ENCODE measurements around the gene SLC17A9.

Gene SLC17A9

GRCh38 chr20:63005365-63005861 is 52.9 kb downstream of the SLC17A9 start:
- WGBS, 2 experiments: 6% methylated on average over 43 of the region's 43 CpGs
- Histone ChIP-seq H3K27me3 (ENCODE audit: control insufficient read depth, insufficient read depth, low read length, poor library complexity, severe bottlenecking) (peaks cover 97% of the 10 kb centered on the region), H3K36me3 (ENCODE audit: control insufficient read depth, insufficient read depth, low read length) (no peaks in the 10 kb centered on the region), H3K4me3 (ENCODE audit: insufficient read depth, low read depth, low read length) (no peak overlapping the region), H3K4me1 (ENCODE audit: control insufficient read depth, insufficient read depth, low read length) (peaks cover 28% of the 10 kb centered on the region), H3K9me3 (ENCODE audit: control insufficient read depth, low read length) (no peaks in the 10 kb centered on the region), H3K27ac (ENCODE audit: insufficient read depth, low read depth, low read length, poor library complexity, severe bottlenecking) (no peak overlapping the region)

GRCh38 chr20:63005862-63006539 is 53.5 kb downstream of the SLC17A9 start:
- no peaks in the 10 kb centered on the region for H3K9me3 ChIP-seq (ENCODE audit: control insufficient read depth, low read length)
- H3K27me3 ChIP-seq (ENCODE audit: control insufficient read depth, insufficient read depth, low read length, poor library complexity, severe bottlenecking): peaks cover 97% of the 10 kb centered on the region
- no peaks in the 10 kb centered on the region for H3K36me3 ChIP-seq (ENCODE audit: control insufficient read depth, insufficient read depth, low read length)
- no peak overlapping the region for H3K27ac ChIP-seq (ENCODE audit: insufficient read depth, low read depth, low read length, poor library complexity, severe bottlenecking)
- 3 to 4% methylated on average over 90 of the region's 90 CpGs for WGBS, 2 experiments
- peaks cover 28% of the 10 kb centered on the region for H3K4me1 ChIP-seq (ENCODE audit: control insufficient read depth, insufficient read depth, low read length)
- no peak overlapping the region for H3K4me3 ChIP-seq (ENCODE audit: insufficient read depth, low read depth, low read length)

- Histone ChIP-seq H3K9me3 (ENCODE audit: control insufficient read depth, low read length) (no peaks in the 10 kb centered on the region), H3K36me3 (ENCODE audit: control insufficient read depth, insufficient read depth, low read length) (no peaks in the 10 kb centered on the region), H3K27ac (ENCODE audit: insufficient read depth, low read depth, low read length, poor library complexity, severe bottlenecking) (no peak within 1 kb of the TSS), H3K4me1 (ENCODE audit: control insufficient read depth, insufficient read depth, low read length) (peaks cover 28% of the 10 kb centered on the region), H3K4me3 (ENCODE audit: insufficient read depth, low read depth, low read length) (peak within 1 kb of the TSS; percentile 21), H3K27me3 (ENCODE audit: control insufficient read depth, insufficient read depth, low read length, poor library complexity, severe bottlenecking) (peaks cover 100% of the 10 kb centered on the region)
- WGBS, 2 experiments: 1% methylated on average over 110 of the region's 110 CpGs
Observed at GRCh38 chr20:63006540-63007359, 54.2 kb downstream of the SLC17A9 start, which contains the start of gene BHLHE23. Gene BHLHE23 (minus strand): TSS chr20:63006964. CDS start chr20:63006774, 190 bp downstream.

- Histone ChIP-seq H3K27ac (ENCODE audit: insufficient read depth, low read depth, low read length, poor library complexity, severe bottlenecking) (no peak overlapping the region), H3K9me3 (ENCODE audit: control insufficient read depth, low read length) (no peaks in the 10 kb centered on the region), H3K27me3 (ENCODE audit: control insufficient read depth, insufficient read depth, low read length, poor library complexity, severe bottlenecking) (peaks cover 98% of the 10 kb centered on the region), H3K4me1 (ENCODE audit: control insufficient read depth, insufficient read depth, low read length) (peaks cover 28% of the 10 kb centered on the region), H3K36me3 (ENCODE audit: control insufficient read depth, insufficient read depth, low read length) (no peaks in the 10 kb centered on the region), H3K4me3 (ENCODE audit: insufficient read depth, low read depth, low read length) (peak overlapping the region; percentile 21)
- WGBS, 2 experiments: 3 to 4% methylated on average over 24 of the region's 24 CpGs
Observed at GRCh38 chr20:63007360-63007645, 54.8 kb downstream of the SLC17A9 start.

- H3K36me3 ChIP-seq (ENCODE audit: control insufficient read depth, insufficient read depth, low read length): no peaks in the 10 kb centered on the region
- peaks cover 28% of the 10 kb centered on the region for H3K4me1 ChIP-seq (ENCODE audit: control insufficient read depth, insufficient read depth, low read length)
- 10 to 11% methylated on average over 46 of the region's 46 CpGs for WGBS, 2 experiments
- peaks cover 96% of the 10 kb centered on the region for H3K27me3 ChIP-seq (ENCODE audit: control insufficient read depth, insufficient read depth, low read length, poor library complexity, severe bottlenecking)
- H3K4me3 ChIP-seq (ENCODE audit: insufficient read depth, low read depth, low read length): peak overlapping the region; percentile 9
- H3K9me3 ChIP-seq (ENCODE audit: control insufficient read depth, low read length): no peaks in the 10 kb centered on the region
- no peak overlapping the region for H3K27ac ChIP-seq (ENCODE audit: insufficient read depth, low read depth, low read length, poor library complexity, severe bottlenecking)
Observed at GRCh38 chr20:63007646-63008488, 55.4 kb downstream of the SLC17A9 start.

GRCh38 chr20:63008541-63009044 is 56.1 kb downstream of the SLC17A9 start:
- no peaks in the 10 kb centered on the region for H3K36me3 ChIP-seq (ENCODE audit: control insufficient read depth, insufficient read depth, low read length)
- H3K27me3 ChIP-seq (ENCODE audit: control insufficient read depth, insufficient read depth, low read length, poor library complexity, severe bottlenecking): peaks cover 96% of the 10 kb centered on the region
- WGBS, 2 experiments: 11 to 12% methylated on average over 21 of the region's 21 CpGs
- H3K9me3 ChIP-seq (ENCODE audit: control insufficient read depth, low read length): no peaks in the 10 kb centered on the region
- peaks cover 28% of the 10 kb centered on the region for H3K4me1 ChIP-seq (ENCODE audit: control insufficient read depth, insufficient read depth, low read length)
- H3K27ac ChIP-seq (ENCODE audit: insufficient read depth, low read depth, low read length, poor library complexity, severe bottlenecking): no peak overlapping the region
- H3K4me3 ChIP-seq (ENCODE audit: insufficient read depth, low read depth, low read length): peak overlapping the region; percentile 10

- Histone ChIP-seq H3K27me3 (ENCODE audit: control insufficient read depth, insufficient read depth, low read length, poor library complexity, severe bottlenecking) (peaks cover 95% of the 10 kb centered on the region), H3K4me3 (ENCODE audit: insufficient read depth, low read depth, low read length) (peak overlapping the region; percentile 10), H3K27ac (ENCODE audit: insufficient read depth, low read depth, low read length, poor library complexity, severe bottlenecking) (no peak overlapping the region), H3K4me1 (ENCODE audit: control insufficient read depth, insufficient read depth, low read length) (peaks cover 28% of the 10 kb centered on the region), H3K9me3 (ENCODE audit: control insufficient read depth, low read length) (no peaks in the 10 kb centered on the region), H3K36me3 (ENCODE audit: control insufficient read depth, insufficient read depth, low read length) (no peaks in the 10 kb centered on the region)
- 26 to 28% methylated on average over 54 of the region's 54 CpGs for WGBS, 2 experiments
Observed at GRCh38 chr20:63009045-63009961, 56.8 kb downstream of the SLC17A9 start.

- 48 to 56% methylated on average over 28 to 30 of the region's 30 CpGs for WGBS, 2 experiments
Observed at GRCh38 chr20:63009988-63010769, 57.7 kb downstream of the SLC17A9 start.

More at GRCh38 chr20:63009988-63010769, 57.7 kb downstream of the SLC17A9 start:
- peaks cover 86% of the 10 kb centered on the region for H3K27me3 ChIP-seq (ENCODE audit: control insufficient read depth, insufficient read depth, low read length, poor library complexity, severe bottlenecking)
- H3K4me1 ChIP-seq (ENCODE audit: control insufficient read depth, insufficient read depth, low read length): peaks cover 27% of the 10 kb centered on the region
- no peak overlapping the region for H3K4me3 ChIP-seq (ENCODE audit: insufficient read depth, low read depth, low read length)
- H3K27ac ChIP-seq (ENCODE audit: insufficient read depth, low read depth, low read length, poor library complexity, severe bottlenecking): no peak overlapping the region
- no peaks in the 10 kb centered on the region for H3K9me3 ChIP-seq (ENCODE audit: control insufficient read depth, low read length)
- H3K36me3 ChIP-seq (ENCODE audit: control insufficient read depth, insufficient read depth, low read length): no peaks in the 10 kb centered on the region

Measured in ectodermal cell (in vitro differentiated cells).